ENCODE measurements around the gene IQGAP3.

DNA sequence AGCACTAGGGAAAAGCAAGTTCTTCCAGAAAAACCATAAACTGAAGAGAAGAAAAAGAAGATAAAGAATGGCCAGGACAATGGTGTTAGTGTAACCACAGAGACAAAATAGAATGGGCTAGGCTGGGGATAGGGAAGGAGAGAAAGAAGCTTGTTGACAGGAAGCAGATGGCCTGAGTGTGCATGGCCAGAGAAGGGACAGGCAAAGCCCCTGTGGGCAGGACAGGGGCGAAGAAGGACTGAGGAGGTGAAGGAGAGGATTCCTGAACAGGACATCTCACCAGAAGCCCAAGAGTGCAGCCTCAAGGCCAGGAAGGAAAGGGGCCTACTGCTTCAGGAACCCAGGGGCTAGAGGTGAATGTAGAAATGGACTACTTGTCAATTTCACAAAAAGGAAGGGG lies 29.3 kb downstream of the IQGAP3 start:
- TF ChIP-seq, protein P1, sequence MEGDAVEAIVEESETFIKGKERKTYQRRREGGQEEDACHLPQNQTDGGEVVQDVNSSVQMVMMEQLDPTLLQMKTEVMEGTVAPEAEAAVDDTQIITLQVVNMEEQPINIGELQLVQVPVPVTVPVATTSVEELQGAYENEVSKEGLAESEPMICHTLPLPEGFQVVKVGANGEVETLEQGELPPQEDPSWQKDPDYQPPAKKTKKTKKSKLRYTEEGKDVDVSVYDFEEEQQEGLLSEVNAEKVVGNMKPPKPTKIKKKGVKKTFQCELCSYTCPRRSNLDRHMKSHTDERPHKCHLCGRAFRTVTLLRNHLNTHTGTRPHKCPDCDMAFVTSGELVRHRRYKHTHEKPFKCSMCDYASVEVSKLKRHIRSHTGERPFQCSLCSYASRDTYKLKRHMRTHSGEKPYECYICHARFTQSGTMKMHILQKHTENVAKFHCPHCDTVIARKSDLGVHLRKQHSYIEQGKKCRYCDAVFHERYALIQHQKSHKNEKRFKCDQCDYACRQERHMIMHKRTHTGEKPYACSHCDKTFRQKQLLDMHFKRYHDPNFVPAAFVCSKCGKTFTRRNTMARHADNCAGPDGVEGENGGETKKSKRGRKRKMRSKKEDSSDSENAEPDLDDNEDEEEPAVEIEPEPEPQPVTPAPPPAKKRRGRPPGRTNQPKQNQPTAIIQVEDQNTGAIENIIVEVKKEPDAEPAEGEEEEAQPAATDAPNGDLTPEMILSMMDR (IDR thresholded peaks at IDR 0.05; ENCODE audit: low read depth, low read length) = no peak
- no peak for TF ChIP-seq EZH2phosphoT487 (IDR thresholded peaks at IDR 0.05; ENCODE audit: low read depth)
